Activated CD8-positive, alpha-beta memory T cell treated with anti-CD3 and anti-CD28 coated beads, Interleukin-2, amount 10 ng/mL, durations not matched to agents 7 days and 5 days (primary cell): Measurements from ENCODE around the gene PABPC3. TPM values are rescaled to one million over a fixed set of nuclear protein-coding genes. Genes with fewer than 3 reads are reported as not detected.

Experiments
- ATAC-seq: fragments of 150-1000 bp; cut with Tn5 transposase; one replicate; pipeline ENCODE4 v1.10.0; 2021; ENCODE audit warnings: moderate library complexity
- CTCF ChIA-PET: fragments of 350-600 bp; sonication (Branson Sonifier 250); formaldehyde crosslinking; loops from one replicate; lab custom pipeline; 2021; ENCODE audit warnings: antibody characterized with exemption; lab: Charles Lee
- DNase-seq: peaks from one replicate; pipeline ENCODE4 v3.0.0-alpha.2; 2020
- H3K27ac Mint-ChIP-seq: one replicate; pipeline ENCODE4 v1.8.0; 2021; ENCODE audit warnings: mild to moderate bottlenecking, mixed read lengths
- H3K27me3 Mint-ChIP-seq: one replicate; pipeline ENCODE4 v1.8.0; 2021; ENCODE audit warnings: mixed read lengths
- H3K36me3 Mint-ChIP-seq: one replicate; pipeline ENCODE4 v1.8.0; 2021; ENCODE audit warnings: mild to moderate bottlenecking, mixed read lengths
- H3K4me1 Mint-ChIP-seq: one replicate; pipeline ENCODE4 v1.8.0; 2021; ENCODE audit warnings: mixed read lengths
- H3K4me3 Mint-ChIP-seq: one replicate; pipeline ENCODE4 v1.8.0; 2021; ENCODE audit warnings: mild to moderate bottlenecking, moderate library complexity, mixed read lengths
- H3K9me3 Mint-ChIP-seq: one replicate; pipeline ENCODE4 v1.8.0; 2022; ENCODE audit warnings: low read depth, mixed read lengths
- total RNA-seq, 2 experiments: library from RNA; stranded (reverse); gene quantifications; one replicate each; pipeline ENCODE4 v1.2.3, GENCODE V29; 2021

The PABPC3 gene
- under 1 TPM; 0.20 to 0.52 TPM for total RNA-seq

DNA sequence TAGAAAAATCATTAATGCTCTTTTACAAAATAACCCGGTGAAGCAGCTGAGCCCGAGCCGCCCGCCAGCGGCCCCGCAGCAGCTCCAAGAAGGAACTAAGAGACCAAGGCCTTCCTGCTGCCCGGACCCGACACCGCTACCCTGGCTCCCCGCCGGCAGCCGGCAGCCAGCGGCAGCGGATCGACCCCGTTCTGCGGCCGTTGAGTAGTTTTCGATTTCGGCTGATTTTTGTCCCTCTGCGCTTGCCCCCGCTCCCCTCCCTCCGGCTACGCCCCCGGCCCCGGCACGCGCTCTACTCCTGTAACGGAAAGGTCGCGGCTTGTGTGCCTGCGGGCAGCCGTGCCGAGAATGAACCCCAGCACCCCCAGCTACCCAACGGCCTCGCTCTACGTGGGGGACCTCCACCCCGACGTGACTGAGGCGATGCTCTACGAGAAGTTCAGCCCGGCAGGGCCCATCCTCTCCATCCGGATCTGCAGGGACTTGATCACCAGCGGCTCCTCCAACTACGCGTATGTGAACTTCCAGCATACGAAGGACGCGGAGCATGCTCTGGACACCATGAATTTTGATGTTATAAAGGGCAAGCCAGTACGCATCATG is at the start of gene PABPC3:
Gene PABPC3 (plus strand): TSS at position 286 of the 603 bp plus-strand sequence. CDS start 63 bp downstream, at position 349.
- Mint-ChIP-seq H3K36me3 (no peaks in the 10 kb centered on the region), H3K27ac (no peak within 1 kb of the TSS), H3K27me3 (peaks cover 47% of the 10 kb centered on the region), H3K4me1 (no peaks in the 10 kb centered on the region), H3K4me3 (peak within 1 kb of the TSS; percentile 25), H3K9me3 (no peaks in the 10 kb centered on the region)
- ATAC-seq (no peak), DNase-seq (no peak)
- CTCF ChIA-PET = interaction anchor here (0.8 kb wide), 1 partner anchor 32 kb away, joined by 3 read pairs; no protein-coding TSS in a partner anchor

DNA sequence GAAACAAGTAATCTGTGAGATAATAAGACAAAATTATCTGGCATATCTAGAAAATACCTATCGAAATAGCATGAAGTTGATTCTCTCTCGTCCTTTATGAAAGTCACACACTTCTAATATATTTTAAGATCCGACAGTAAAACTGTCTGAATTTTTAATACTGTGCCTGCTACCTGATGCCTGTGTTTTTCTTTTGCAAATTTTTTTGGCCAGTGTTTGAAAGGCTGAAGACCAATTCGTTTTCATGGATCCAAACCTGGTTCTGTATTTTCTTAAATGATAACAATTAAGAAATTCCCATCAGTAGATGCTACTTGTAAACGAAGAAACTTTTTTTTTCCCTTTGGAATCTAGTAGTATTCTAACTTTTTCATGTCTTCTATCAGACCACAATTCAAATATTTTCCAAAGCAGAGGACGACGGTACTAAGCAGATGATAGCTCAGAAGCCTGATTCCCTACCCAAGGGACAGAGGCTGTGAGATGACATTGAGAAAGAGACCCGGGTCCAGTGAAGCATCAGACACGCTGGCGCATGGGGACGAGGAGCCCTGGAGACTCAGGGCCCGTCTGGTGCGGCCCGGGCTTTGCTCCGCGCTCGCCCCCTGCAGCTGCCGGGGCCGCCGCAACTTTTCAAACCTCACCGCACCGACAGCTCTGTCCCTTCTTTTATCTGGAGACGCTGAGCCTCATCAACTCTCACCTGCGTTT is 49.5 kb upstream of the PABPC3 start:
- Mint-ChIP-seq H3K9me3 (no peaks in the 10 kb centered on the region), H3K4me3 (no peak overlapping the region)
- CTCF ChIA-PET = interaction anchor here (1.0 kb wide), 1 partner anchor 9 kb away, joined by 3 read pairs; no protein-coding TSS in a partner anchor

DNA sequence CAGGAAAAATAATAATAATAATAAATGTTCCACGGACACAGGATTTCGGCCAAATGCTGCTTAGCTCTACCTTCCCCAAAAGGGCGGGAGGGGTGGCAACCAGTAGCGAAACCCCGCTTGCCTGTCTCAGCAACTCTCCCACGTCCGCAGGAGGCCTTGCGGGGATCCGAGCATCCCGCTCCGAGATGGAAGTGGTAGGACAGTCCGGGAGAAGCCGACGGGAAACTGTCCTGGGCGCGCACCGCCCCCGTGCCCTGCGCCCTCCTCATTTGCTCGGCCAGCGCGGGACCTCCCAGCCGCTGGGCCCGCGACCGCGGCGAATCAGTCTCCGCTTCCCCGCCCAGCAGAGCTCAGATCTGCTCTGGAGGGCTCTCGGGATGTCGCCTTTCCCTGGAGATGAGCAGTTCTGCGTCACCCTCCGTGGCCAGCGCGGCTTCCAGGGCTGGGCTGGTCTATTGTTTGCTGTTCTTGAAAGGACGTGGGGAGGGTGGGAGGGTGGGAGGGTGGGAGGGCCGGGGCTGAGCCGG is 48.9 kb upstream of the PABPC3 start:
- CTCF ChIA-PET = no interaction called here
- H3K27me3 Mint-ChIP-seq = peaks cover 73% of the 10 kb centered on the region
- DNase-seq = no peak
- no peak overlapping the region for H3K4me3 Mint-ChIP-seq
- no peaks in the 10 kb centered on the region for H3K36me3 Mint-ChIP-seq
- no peaks in the 10 kb centered on the region for H3K9me3 Mint-ChIP-seq
- H3K4me1 Mint-ChIP-seq = peaks cover 2% of the 10 kb centered on the region
- no peak overlapping the region for H3K27ac Mint-ChIP-seq
- ATAC-seq = no peak

More for the DNA sequence above, 49.5 kb upstream of the PABPC3 start:
- Mint-ChIP-seq H3K36me3 (no peaks in the 10 kb centered on the region), H3K27me3 (peaks cover 77% of the 10 kb centered on the region), H3K4me1 (peaks cover 2% of the 10 kb centered on the region), H3K27ac (no peak overlapping the region)
- ATAC-seq (peak; percentile 20), DNase-seq (no peak)

DNA sequence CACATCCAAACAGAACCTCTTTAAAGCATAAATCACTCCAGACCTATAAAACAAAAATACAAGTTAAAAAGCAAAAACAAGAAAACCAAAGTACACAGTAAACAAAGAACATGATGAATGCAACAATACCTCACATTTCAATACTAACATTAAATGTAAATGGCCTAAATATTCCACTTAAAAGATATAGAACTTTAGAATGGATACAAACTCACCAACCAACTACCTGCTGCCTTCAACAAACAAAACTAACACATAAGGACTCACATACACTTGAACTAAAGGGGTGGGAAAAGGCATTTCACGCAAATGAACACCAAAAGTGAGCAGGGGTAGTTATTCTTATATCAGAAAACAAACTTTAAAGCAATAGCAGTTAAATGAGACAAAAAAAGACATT is 44.9 kb upstream of the PABPC3 start:
- no peak overlapping the region for H3K4me3 Mint-ChIP-seq
- H3K36me3 Mint-ChIP-seq = no peaks in the 10 kb centered on the region
- no peaks in the 10 kb centered on the region for H3K9me3 Mint-ChIP-seq
- H3K27me3 Mint-ChIP-seq = peaks cover 69% of the 10 kb centered on the region
- ATAC-seq (no peak), DNase-seq (no peak)
- peaks cover 2% of the 10 kb centered on the region for H3K4me1 Mint-ChIP-seq
- CTCF ChIA-PET = no interaction called here
- H3K27ac Mint-ChIP-seq = no peak overlapping the region

DNA sequence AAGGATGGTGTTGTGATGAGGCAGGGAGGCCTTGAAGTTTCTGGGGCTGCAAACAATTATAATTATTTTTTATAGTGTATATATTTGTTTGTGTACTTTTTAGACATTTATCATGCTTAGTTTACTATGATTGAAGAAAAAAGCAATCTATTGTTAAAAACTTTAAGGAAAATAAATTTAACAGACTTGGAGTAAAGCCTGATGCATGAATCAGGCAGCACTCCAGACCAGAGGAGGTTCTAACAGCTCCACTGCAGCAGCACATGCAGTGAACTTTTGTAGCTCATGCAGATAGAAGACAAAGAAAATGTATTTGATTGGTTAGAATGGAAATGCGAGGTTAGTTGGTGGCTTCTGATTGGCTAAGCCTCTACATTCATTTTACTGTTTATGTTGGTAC is 36.8 kb upstream of the PABPC3 start:
- Mint-ChIP-seq H3K9me3 (no peaks in the 10 kb centered on the region), H3K27ac (no peak overlapping the region), H3K4me1 (no peaks in the 10 kb centered on the region), H3K36me3 (no peaks in the 10 kb centered on the region), H3K4me3 (no peak overlapping the region), H3K27me3 (peaks cover 27% of the 10 kb centered on the region)
- DNase-seq (no peak), ATAC-seq (no peak)
- CTCF ChIA-PET = no interaction called here

DNA sequence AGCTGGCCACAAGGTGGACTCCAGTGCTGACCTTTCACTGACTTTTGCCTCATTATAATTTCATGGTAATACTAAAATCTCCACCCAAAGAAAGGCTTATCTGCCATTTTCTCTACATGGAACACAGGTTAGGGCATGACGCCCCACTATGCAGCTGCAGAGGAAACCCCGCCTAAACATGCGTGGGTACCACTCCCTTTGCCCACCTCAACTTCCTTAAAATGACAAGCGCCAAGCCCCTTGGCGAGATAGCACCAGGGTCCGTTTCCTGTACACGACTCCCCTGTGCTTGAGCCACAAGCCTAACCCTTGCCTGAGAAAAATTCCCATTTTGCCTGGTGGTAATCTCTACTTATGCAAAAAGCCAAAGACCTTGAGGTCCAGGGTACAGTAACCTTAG is 36.0 kb upstream of the PABPC3 start:
- DNase-seq (no peak), ATAC-seq (no peak)
- Mint-ChIP-seq H3K4me3 (no peak overlapping the region), H3K9me3 (no peaks in the 10 kb centered on the region), H3K27ac (no peak overlapping the region), H3K27me3 (peaks cover 21% of the 10 kb centered on the region), H3K36me3 (no peaks in the 10 kb centered on the region), H3K4me1 (no peaks in the 10 kb centered on the region)
- CTCF ChIA-PET = no interaction called here

DNA sequence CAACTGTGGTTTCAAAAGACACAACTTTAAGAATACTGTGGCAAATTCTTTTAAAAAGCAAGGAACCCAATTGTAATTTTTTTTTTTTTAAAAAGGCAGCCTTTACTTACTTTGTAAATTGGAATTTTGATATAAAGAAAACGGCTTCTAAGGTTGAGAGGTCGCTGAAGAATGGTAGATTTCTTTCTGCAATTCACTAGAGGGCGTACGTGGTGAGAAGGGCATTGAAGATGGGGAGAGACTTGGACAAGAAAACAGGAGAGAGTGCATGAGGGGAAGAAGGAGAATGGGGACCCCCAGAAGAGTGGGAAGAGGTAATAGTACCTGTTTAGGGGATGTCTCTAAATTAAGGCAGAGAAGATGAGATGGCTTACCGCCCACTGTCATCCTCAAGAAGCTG is 33.5 kb upstream of the PABPC3 start:
- H3K4me1 Mint-ChIP-seq = no peaks in the 10 kb centered on the region
- no peak for DNase-seq
- peaks cover 28% of the 10 kb centered on the region for H3K27me3 Mint-ChIP-seq
- H3K4me3 Mint-ChIP-seq = no peak overlapping the region
- no peak overlapping the region for H3K27ac Mint-ChIP-seq
- no peaks in the 10 kb centered on the region for H3K9me3 Mint-ChIP-seq
- no peak for ATAC-seq
- H3K36me3 Mint-ChIP-seq = no peaks in the 10 kb centered on the region
- CTCF ChIA-PET = interaction anchor here (1.4 kb wide), 1 partner anchor 52 kb away, joined by 3 read pairs; no protein-coding TSS in a partner anchor

DNA sequence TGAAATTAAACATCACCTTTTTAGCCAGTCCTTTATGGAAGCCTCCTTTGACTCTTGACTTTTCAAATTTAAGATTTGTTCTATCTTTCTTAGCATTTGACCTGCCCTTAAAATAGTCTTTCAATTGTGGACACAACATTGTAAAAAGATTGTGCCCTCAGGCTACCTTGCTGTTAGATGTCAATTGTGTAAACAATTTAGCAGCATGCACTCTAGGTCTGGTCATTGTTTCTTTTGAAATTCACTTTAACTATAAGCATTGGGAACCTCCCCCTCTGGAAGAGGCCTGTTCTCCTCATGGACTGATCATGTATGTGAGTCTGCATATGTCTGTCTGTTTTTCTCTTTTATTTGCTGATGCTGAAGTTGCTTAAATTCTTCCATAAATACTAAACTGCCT is 31.5 kb upstream of the PABPC3 start:
- H3K36me3 Mint-ChIP-seq = no peaks in the 10 kb centered on the region
- no peak overlapping the region for H3K4me3 Mint-ChIP-seq
- CTCF ChIA-PET = interaction anchor here (1.0 kb wide), 1 partner anchor 32 kb away, joined by 3 read pairs; no protein-coding TSS in a partner anchor
- no peaks in the 10 kb centered on the region for H3K4me1 Mint-ChIP-seq
- H3K27me3 Mint-ChIP-seq = peaks cover 28% of the 10 kb centered on the region
- no peaks in the 10 kb centered on the region for H3K9me3 Mint-ChIP-seq
- no peak overlapping the region for H3K27ac Mint-ChIP-seq
- no peak for DNase-seq
- no peak for ATAC-seq

DNA sequence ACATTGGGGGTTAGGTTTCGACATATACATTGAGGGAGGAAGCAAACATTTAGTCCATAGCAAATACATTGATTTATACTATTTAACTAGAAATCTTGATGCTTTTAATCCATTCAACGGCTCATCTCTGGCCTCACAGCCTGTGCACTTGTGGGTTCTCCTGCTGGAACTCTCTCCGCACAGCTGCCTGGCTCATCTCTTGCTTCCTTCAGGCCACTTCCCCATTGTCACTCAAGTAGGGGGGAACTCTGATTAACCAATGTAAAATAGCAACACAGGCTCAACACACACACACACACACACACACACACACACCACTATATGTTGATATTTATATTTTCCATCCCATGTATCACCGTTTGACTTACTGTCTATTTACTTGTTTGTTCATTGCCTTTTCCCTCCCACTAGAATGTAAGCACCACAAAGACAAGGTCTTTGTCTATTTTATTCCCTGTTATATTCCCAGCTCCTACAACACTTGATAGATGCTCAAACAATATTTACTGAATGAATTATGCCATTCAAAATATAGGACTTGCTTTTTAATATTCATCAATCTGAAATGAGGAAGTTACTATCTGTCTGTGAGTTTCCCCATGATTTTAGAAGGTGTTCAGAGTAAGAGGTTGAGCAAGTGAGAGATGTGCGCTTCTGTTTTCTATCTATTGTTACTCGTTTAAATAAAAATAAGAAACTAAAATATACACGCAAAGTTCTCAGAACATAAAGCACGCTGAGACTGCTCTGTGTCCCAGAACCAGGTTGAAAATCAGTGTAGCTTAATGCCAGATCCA is 29.8 kb upstream of the PABPC3 start:
- peaks cover 28% of the 10 kb centered on the region for H3K27me3 Mint-ChIP-seq
- no peaks in the 10 kb centered on the region for H3K4me1 Mint-ChIP-seq
- CTCF ChIA-PET = no interaction called here
- DNase-seq (no peak), ATAC-seq (no peak)
- H3K4me3 Mint-ChIP-seq = no peak overlapping the region
- H3K27ac Mint-ChIP-seq = no peak overlapping the region
- H3K36me3 Mint-ChIP-seq = no peaks in the 10 kb centered on the region
- no peaks in the 10 kb centered on the region for H3K9me3 Mint-ChIP-seq

DNA sequence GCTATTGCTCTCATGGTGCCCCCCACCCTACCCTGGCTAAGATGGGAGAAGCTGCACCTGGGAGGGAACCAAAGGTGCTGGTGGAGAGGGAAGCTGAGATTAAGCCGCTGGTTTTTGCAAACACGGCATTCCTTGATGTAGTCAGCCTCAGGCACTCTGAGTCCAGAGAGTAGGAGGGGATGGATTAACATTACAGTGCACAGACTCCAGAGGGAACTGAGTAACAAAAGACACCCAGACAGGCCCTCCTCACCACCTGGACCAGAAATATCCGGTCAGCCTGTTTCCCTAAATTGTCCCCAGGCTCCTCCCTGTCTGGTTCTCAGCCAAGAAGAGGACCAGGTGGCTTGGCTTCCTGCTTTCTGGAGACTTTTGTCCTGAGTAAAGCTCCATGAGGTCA is 28.9 kb upstream of the PABPC3 start:
- no peak for ATAC-seq
- Mint-ChIP-seq H3K9me3 (no peaks in the 10 kb centered on the region), H3K27me3 (peaks cover 27% of the 10 kb centered on the region), H3K36me3 (no peaks in the 10 kb centered on the region), H3K4me1 (no peaks in the 10 kb centered on the region), H3K27ac (no peak overlapping the region), H3K4me3 (no peak overlapping the region)
- CTCF ChIA-PET = no interaction called here
- DNase-seq = no peak

DNA sequence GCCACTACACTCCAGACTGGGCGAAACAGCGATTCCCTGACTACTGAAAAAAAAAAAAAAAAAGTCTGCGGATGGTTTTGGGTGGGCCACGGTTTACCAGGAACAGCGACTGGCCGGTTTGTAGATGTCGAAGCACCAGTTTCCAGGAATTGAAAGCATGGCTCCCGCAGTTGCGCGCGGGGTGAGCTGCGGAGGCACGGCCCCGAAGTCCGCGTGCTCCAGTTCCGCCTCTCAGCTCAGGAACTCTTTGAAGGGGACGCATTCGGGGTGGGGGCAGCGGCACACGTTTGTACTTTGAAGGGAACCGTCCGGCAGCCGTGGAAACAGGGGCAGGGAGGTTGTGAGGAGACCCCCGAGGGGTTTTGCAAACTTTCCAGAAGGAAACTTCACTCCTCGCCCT is 27.1 kb upstream of the PABPC3 start:
- Mint-ChIP-seq H3K4me3 (no peak overlapping the region), H3K27me3 (peaks cover 28% of the 10 kb centered on the region), H3K9me3 (no peaks in the 10 kb centered on the region), H3K36me3 (no peaks in the 10 kb centered on the region), H3K27ac (no peak overlapping the region), H3K4me1 (no peaks in the 10 kb centered on the region)
- CTCF ChIA-PET = no interaction called here
- DNase-seq (no peak), ATAC-seq (no peak)

DNA sequence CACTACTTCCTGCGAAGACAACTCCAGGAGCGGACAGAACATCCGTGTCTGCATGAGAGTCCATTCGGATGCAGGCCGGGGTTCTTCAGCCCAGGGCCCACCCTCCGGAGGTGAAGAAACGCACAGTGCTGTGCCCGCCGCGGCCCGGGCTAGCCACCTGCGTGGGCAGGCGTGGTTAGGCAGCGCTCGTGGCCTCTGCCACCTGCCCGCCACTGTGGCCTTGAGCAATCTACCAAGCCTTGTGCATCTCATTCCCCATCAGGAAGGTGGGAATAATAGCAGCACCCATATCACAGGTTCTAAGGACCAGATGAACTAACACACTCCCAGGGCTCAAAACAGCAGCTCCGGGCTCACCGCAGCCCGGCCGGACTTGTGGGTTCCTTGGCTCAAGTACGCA is 26.7 kb upstream of the PABPC3 start:
- Mint-ChIP-seq H3K4me1 (no peaks in the 10 kb centered on the region), H3K4me3 (no peak overlapping the region), H3K27ac (no peak overlapping the region), H3K36me3 (no peaks in the 10 kb centered on the region), H3K9me3 (no peaks in the 10 kb centered on the region), H3K27me3 (peaks cover 28% of the 10 kb centered on the region)
- DNase-seq (no peak), ATAC-seq (no peak)
- CTCF ChIA-PET = no interaction called here

DNA sequence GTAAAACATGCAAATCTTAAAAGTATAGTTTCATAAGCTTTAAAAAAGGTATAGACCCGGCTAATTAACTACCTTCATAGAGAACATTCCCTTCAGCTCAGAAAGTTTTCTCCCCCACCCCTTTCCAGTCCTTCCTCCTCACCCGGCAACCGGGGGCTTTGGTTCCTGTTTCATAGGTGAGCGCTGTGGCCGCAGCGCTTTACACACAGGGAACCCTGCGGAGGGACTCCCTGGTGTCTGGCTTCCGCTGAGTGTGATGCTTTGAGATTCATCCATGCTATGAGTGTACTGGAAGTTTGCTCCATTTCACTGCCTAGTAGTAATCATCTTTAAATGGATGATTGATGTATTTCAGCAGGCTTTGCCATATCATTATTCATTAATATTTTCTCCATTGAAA is 26.0 kb upstream of the PABPC3 start:
- H3K4me3 Mint-ChIP-seq = no peak overlapping the region

More for the DNA sequence above, 26.0 kb upstream of the PABPC3 start:
- Mint-ChIP-seq H3K9me3 (no peaks in the 10 kb centered on the region), H3K27ac (no peak overlapping the region), H3K4me1 (no peaks in the 10 kb centered on the region), H3K27me3 (peaks cover 28% of the 10 kb centered on the region), H3K36me3 (no peaks in the 10 kb centered on the region)
- CTCF ChIA-PET = no interaction called here
- DNase-seq = no peak
- ATAC-seq = no peak
